Common myeloid progenitor, CD34-positive (primary cell): ENCODE measurements around the gene MYO16.

Source experiments
- CTCF ChIA-PET: fragments of 350-600 bp; sonication (Branson Sonifier 250); formaldehyde crosslinking; loops from one replicate; lab custom pipeline; 2021; ENCODE audit warnings: antibody characterized with exemption; lab: Charles Lee
- POLR2A ChIA-PET: fragments of 350-600 bp; sonication (Branson Sonifier 250); formaldehyde crosslinking; loops from one replicate; lab custom pipeline; 2021; ENCODE audit warnings: antibody characterized with exemption; lab: Charles Lee
- DNase-seq, 3 donors: peaks; one replicate each; pipeline versions ENCODE4 v3.0.0 to v3.0.0-alpha.2; 2013
- H3K27ac ChIP-seq, 2 experiments: 1 replicate in 1 of 2; 2 replicates in 1 of 2; pipeline ENCODE4 v1.7.0; 2013; ENCODE audit warnings: inconsistent platforms in 2 of 2, low read length in 2 of 2, mild to moderate bottlenecking in 2 of 2, low read depth in 1 of 2, moderate library complexity in 1 of 2; ENCODE audit not compliant: severe bottlenecking in 2 of 2, insufficient read depth in 1 of 2, poor library complexity in 1 of 2
- H3K27me3 ChIP-seq, 5 experiments: replicated peaks in 2 of 5; 1 replicate in 3 of 5; 2 replicates in 2 of 5; pipeline versions ENCODE4 v1.6.1 to v1.7.0; 2013; ENCODE audit warnings: low read length in 4 of 5, mild to moderate bottlenecking in 2 of 5, moderate library complexity in 2 of 5, inconsistent platforms in 1 of 5; ENCODE audit not compliant: insufficient read depth in 5 of 5, control insufficient read depth in 4 of 5
- H3K36me3 ChIP-seq, 4 experiments: 1 replicate in 2 of 4; 2 replicates in 2 of 4; pipeline versions ENCODE4 v1.6.1 to v1.7.0; 2013; ENCODE audit warnings: low read length in 3 of 4, control low read depth in 1 of 4, mild to moderate bottlenecking in 1 of 4; ENCODE audit not compliant: control insufficient read depth in 4 of 4, insufficient read depth in 4 of 4
- H3K4me1 ChIP-seq, 4 experiments: 1 replicate in 3 of 4; 2 replicates in 1 of 4; pipeline versions ENCODE4 v1.6.1 to v1.7.1; 2013; ENCODE audit warnings: low read length in 3 of 4, mild to moderate bottlenecking in 3 of 4, control low read depth in 1 of 4, inconsistent platforms in 1 of 4, moderate library complexity in 1 of 4; ENCODE audit not compliant: control insufficient read depth in 4 of 4, insufficient read depth in 4 of 4; ENCODE audit errors: control extremely low read depth in 1 of 4
- H3K4me3 ChIP-seq, 7 experiments: 1 replicate in 4 of 7; 2 replicates in 3 of 7; pipeline versions ENCODE4 v1.5.1 to v1.7.0; 2013; ENCODE audit warnings: mild to moderate bottlenecking in 7 of 7, low read length in 6 of 7, moderate library complexity in 6 of 7, inconsistent platforms in 2 of 7, low read depth in 2 of 7, control low read depth in 1 of 7; ENCODE audit not compliant: insufficient read depth in 4 of 7, control insufficient read depth in 1 of 7; ENCODE audit errors: extremely low read depth in 1 of 7
- H3K9me3 ChIP-seq, 5 experiments: 1 replicate in 4 of 5; 2 replicates in 1 of 5; pipeline versions ENCODE4 v1.6.1 to v1.7.1; 2013; ENCODE audit warnings: low read length in 4 of 5, mild to moderate bottlenecking in 2 of 5, inconsistent platforms in 1 of 5, low read depth in 1 of 5, moderate library complexity in 1 of 5; ENCODE audit not compliant: control insufficient read depth in 4 of 5, insufficient read depth in 2 of 5; ENCODE audit errors: control extremely low read depth in 1 of 5
- WGBS: methylation state at CpG from one replicate; pipeline ENCODE4 v1.1.5; 2013; ENCODE audit not compliant: insufficient coverage; 5-methylcytosine and 5-hydroxymethylcytosine counted together

The MYO16 gene

GRCh38 chr13:108812661-108813060 is 183.2 kb downstream of the MYO16 start:
- Histone ChIP-seq H3K9me3 (no peaks in the 10 kb centered on the region), H3K4me3 (no peak overlapping the region), H3K27me3 (no peaks in the 10 kb centered on the region), H3K36me3 (no peaks in the 10 kb centered on the region), H3K27ac (no peak overlapping the region), H3K4me1 (no peaks in the 10 kb centered on the region)
- ChIA-PET POLR2A (no interaction called here), CTCF (no interaction called here)
- no peak for DNase-seq
- 100% methylated on average over 2 of the region's 2 CpGs for WGBS

GRCh38 chr13:108813587-108814170 is 184.3 kb downstream of the MYO16 start:
- POLR2A ChIA-PET: no interaction called here

GRCh38 chr13:108816375-108816774 is 187.0 kb downstream of the MYO16 start:
- Histone ChIP-seq H3K36me3 (no peaks in the 10 kb centered on the region), H3K9me3 (no peaks in the 10 kb centered on the region), H3K4me3 (no peak overlapping the region), H3K27me3 (no peaks in the 10 kb centered on the region), H3K4me1 (no peaks in the 10 kb centered on the region), H3K27ac (no peak overlapping the region)
- CTCF ChIA-PET: no interaction called here
- DNase-seq: no peak
- WGBS: 98% methylated on average over 4 of the region's 8 CpGs
- POLR2A ChIA-PET: no interaction called here

More at GRCh38 chr13:108813587-108814170, 184.3 kb downstream of the MYO16 start:
- Histone ChIP-seq H3K4me1 (no peaks in the 10 kb centered on the region), H3K27ac (no peak overlapping the region), H3K4me3 (no peak overlapping the region), H3K36me3 (no peaks in the 10 kb centered on the region), H3K27me3 (no peaks in the 10 kb centered on the region), H3K9me3 (no peaks in the 10 kb centered on the region)
- CTCF ChIA-PET: no interaction called here
- no peak for DNase-seq
- WGBS: no CpG with 5 or more reads among the region's 2 CpGs

GRCh38 chr13:108827646-108828045 is 198.2 kb downstream of the MYO16 start:
- Histone ChIP-seq H3K27me3 (no peaks in the 10 kb centered on the region), H3K27ac (no peak overlapping the region), H3K9me3 (peaks cover 0 to 11% (median 4%) of the 10 kb centered on the region in 5 experiments), H3K36me3 (no peaks in the 10 kb centered on the region), H3K4me3 (no peak overlapping the region), H3K4me1 (no peaks in the 10 kb centered on the region)
- POLR2A ChIA-PET: no interaction called here
- no peak for DNase-seq
- 100% methylated on average over 3 of the region's 4 CpGs for WGBS
- CTCF ChIA-PET: no interaction called here

- Histone ChIP-seq H3K27ac (no peak overlapping the region), H3K27me3 (no peaks in the 10 kb centered on the region), H3K9me3 (peaks cover 0 to 11% (median 4%) of the 10 kb centered on the region in 5 experiments), H3K36me3 (no peaks in the 10 kb centered on the region), H3K4me1 (no peaks in the 10 kb centered on the region), H3K4me3 (no peak overlapping the region)
- no peak for DNase-seq
- 92% methylated on average over 9 of the region's 9 CpGs for WGBS
- POLR2A ChIA-PET: no interaction called here
- CTCF ChIA-PET: no interaction called here
These were observed 198.8 kb downstream of the MYO16 start for GRCh38 chr13:108828086-108828815.

- H3K4me3 ChIP-seq: no peak overlapping the region
- H3K27ac ChIP-seq: no peak overlapping the region
- POLR2A ChIA-PET: no interaction called here
- H3K27me3 ChIP-seq: no peaks in the 10 kb centered on the region
- H3K36me3 ChIP-seq: no peaks in the 10 kb centered on the region
- DNase-seq: no peak
- H3K9me3 ChIP-seq: peaks cover 0 to 11% (median 4%) of the 10 kb centered on the region in 5 experiments
- no CpG with 5 or more reads among the region's 3 CpGs for WGBS
- CTCF ChIA-PET: no interaction called here
- no peaks in the 10 kb centered on the region for H3K4me1 ChIP-seq
These were observed 201.5 kb downstream of the MYO16 start for GRCh38 chr13:108830916-108831315.

- DNase-seq: no peak
- CTCF ChIA-PET: no interaction called here
- no peak overlapping the region for H3K4me3 ChIP-seq
- H3K4me1 ChIP-seq: no peaks in the 10 kb centered on the region
- peaks cover 0 to 6% (median 1%) of the 10 kb centered on the region in 5 experiments for H3K9me3 ChIP-seq
- no peaks in the 10 kb centered on the region for H3K36me3 ChIP-seq
- POLR2A ChIA-PET: no interaction called here
- no peak overlapping the region for H3K27ac ChIP-seq
- no CpG with 5 or more reads among the region's 1 CpG for WGBS
- no peaks in the 10 kb centered on the region for H3K27me3 ChIP-seq
These were observed 204.1 kb downstream of the MYO16 start for GRCh38 chr13:108833531-108833930.
